Measurements from ENCODE around the gene PROCR. TPM values are rescaled to one million over a fixed set of nuclear protein-coding genes. Genes with fewer than 3 reads are reported as not detected.

The PROCR gene
- total and polyA plus RNA-seq, 9 of the 15 experiments (the other 6 are each of a cell fraction or from before 2014, with no cell fraction given), result 1.6 to 7.1 (median 4.0) TPM

GRCh38 chr20:35146920-35147574 lies 24.8 kb upstream of the PROCR start, which contains the start of gene EDEM2 (continued):
- TF ChIP-seq REST (IDR thresholded peaks at IDR 0.05; ENCODE audit: borderline replicate concordance), result peak; percentile 48; the same call in 1 of the 2 replicates
- no peak for TF ChIP-seq REST (CRISPR knock-in tag; IDR thresholded peaks at IDR 0.05; ENCODE audit: low read depth)
- TF ChIP-seq, protein P1, sequence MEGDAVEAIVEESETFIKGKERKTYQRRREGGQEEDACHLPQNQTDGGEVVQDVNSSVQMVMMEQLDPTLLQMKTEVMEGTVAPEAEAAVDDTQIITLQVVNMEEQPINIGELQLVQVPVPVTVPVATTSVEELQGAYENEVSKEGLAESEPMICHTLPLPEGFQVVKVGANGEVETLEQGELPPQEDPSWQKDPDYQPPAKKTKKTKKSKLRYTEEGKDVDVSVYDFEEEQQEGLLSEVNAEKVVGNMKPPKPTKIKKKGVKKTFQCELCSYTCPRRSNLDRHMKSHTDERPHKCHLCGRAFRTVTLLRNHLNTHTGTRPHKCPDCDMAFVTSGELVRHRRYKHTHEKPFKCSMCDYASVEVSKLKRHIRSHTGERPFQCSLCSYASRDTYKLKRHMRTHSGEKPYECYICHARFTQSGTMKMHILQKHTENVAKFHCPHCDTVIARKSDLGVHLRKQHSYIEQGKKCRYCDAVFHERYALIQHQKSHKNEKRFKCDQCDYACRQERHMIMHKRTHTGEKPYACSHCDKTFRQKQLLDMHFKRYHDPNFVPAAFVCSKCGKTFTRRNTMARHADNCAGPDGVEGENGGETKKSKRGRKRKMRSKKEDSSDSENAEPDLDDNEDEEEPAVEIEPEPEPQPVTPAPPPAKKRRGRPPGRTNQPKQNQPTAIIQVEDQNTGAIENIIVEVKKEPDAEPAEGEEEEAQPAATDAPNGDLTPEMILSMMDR (IDR thresholded peaks at IDR 0.05 in 2 of 3, conservative IDR thresholded peaks at IDR 0.05 in 1 of 3; ENCODE audit: insufficient read depth in 2 of 3, low read depth in 1 of 3, low read length in 3 of 3), result peak in 2 of 3 experiments; percentile 33 to 41; a peak in 4 of 6 replicates
- TF ChIP-seq, protein P2, sequence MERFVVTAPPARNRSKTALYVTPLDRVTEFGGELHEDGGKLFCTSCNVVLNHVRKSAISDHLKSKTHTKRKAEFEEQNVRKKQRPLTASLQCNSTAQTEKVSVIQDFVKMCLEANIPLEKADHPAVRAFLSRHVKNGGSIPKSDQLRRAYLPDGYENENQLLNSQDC (CRISPR knock-in tag; IDR thresholded peaks at IDR 0.05), result no peak
- TF ChIP-seq, protein P3, sequence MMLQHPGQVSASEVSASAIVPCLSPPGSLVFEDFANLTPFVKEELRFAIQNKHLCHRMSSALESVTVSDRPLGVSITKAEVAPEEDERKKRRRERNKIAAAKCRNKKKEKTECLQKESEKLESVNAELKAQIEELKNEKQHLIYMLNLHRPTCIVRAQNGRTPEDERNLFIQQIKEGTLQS (IDR thresholded peaks at IDR 0.05), result no peak
- TF ChIP-seq, protein P3 (CRISPR knock-in tag; conservative IDR thresholded peaks at IDR 0.05), result 0 out of 2 replicates have a peak, but pooled peaks have one; percentile 16
- peak; percentile 9 for TF ChIP-seq ZFP36 (IDR thresholded peaks at IDR 0.05; ENCODE audit: low read depth, low read length, partially characterized antibody)
- peak; percentile 56 to 73; a peak in 3 of 4 replicates for TF ChIP-seq MAZ (CRISPR knock-in tag; conservative IDR thresholded peaks at IDR 0.05 in 1 of 2, IDR thresholded peaks at IDR 0.05 in 1 of 2)
- no peak for TF ChIP-seq KHSRP (IDR thresholded peaks at IDR 0.05)
- no peak for TF ChIP-seq PHTF2 (CRISPR knock-in tag; IDR thresholded peaks at IDR 0.05)
- TF ChIP-seq NONO (IDR thresholded peaks at IDR 0.05; ENCODE audit: low read depth in 2 of 2, low read length in 1 of 2), result 0 out of 4 replicates have a peak, but pooled peaks of 1 of the 2 experiments have one; percentile 10
- TF ChIP-seq STAT5B (CRISPR knock-in tag; IDR thresholded peaks at IDR 0.05), result no peak
- peak; percentile 44; the same call in 1 of the 2 replicates for TF ChIP-seq CREB1 (IDR thresholded peaks at IDR 0.05)
- TF ChIP-seq CREB1 (CRISPR knock-in tag; IDR thresholded peaks at IDR 0.05), result peak; percentile 77
- TF ChIP-seq ETS1 (conservative IDR thresholded peaks at IDR 0.05; ENCODE audit: control insufficient read depth, low read depth, low read length), result peak; percentile 92
